GM12891 (cell line): ENCODE results near the gene TNS3.

Experiments used
- PAX5 ChIP-seq: IDR thresholded peaks from 2 replicates; pipeline ENCODE4 v1.6.1; 2011; ENCODE audit warnings: low read length, moderate library complexity, mild to moderate bottlenecking; ENCODE audit not compliant: insufficient read depth, severe bottlenecking
- POLR2A ChIP-seq: IDR thresholded peaks from 2 replicates; pipeline ENCODE4 v1.6.1; 2011; ENCODE audit warnings: low read depth, low read length, control low read depth
- POLR2AphosphoS5 ChIP-seq: IDR thresholded peaks from 2 replicates; pipeline ENCODE4 v1.6.1; 2011; ENCODE audit warnings: low read depth, low read length, control low read depth
- SPI1 ChIP-seq: IDR thresholded peaks from 2 replicates; pipeline ENCODE4 v1.6.1; 2011; ENCODE audit warnings: low read depth, low read length, control low read depth
- TAF1 ChIP-seq: IDR thresholded peaks from 2 replicates; pipeline ENCODE4 v1.6.1; 2011; ENCODE audit warnings: low read depth, low read length, control low read depth

DNA sequence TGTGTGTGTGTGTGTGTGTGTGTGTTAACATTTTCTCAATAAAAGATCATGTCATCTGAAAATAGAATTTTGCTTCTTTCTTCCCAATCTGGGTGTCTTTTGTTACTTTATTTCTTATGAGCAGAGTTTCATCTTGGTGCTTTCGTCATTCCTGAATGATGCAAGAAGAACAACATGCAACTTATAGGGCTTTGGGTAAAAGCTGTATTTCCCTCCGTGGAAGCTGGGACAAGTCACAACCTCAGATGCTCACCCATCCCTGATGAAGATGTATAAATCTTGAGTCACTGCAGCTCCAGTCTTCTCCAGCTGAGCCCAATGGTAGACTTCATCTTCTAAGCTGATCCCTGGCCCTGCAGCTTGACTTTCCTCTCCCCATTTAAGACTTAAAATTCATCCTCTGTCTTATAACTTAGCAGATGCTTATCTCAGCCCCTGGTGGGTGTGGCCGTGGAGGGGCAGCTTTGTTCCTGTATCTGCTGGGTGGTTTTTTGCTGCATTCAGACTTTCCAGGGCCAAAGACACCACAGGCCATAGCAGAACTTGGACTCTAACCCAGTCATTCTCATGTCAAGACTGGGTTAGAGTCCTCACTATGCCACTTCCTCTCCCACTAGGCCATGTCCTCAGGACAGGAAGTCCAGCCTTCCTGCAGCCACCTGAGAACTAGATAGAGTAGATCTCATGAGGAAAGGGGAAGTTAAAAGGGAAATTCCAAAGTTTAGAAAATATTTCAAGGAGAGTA, 356.4 kb downstream of the TNS3 start:
- TF ChIP-seq POLR2AphosphoS5, result no peak
- peak; percentile 53 for TF ChIP-seq SPI1
- no peak for TF ChIP-seq POLR2A
- TF ChIP-seq PAX5, result no peak
- TF ChIP-seq TAF1, result no peak
